Stomach (tissue), 9 donors: Measurements from ENCODE around the gene MLIP. TPM values are rescaled to one million over a fixed set of nuclear protein-coding genes. Genes with fewer than 3 reads are reported as not detected.

Experiments used
- DNase-seq, 2 donors: peaks; one replicate each; pipeline versions ENCODE4 v3.0.0 to v3.0.0-alpha.2; 2013 to 2019
- H3K27ac ChIP-seq, 5 donors: fragments of 200-600 bp in 4 of 5; sonication (generic) in 4 of 5; one replicate each; pipeline ENCODE4 v1.5.1; 2013 to 2019; ENCODE audit warnings: mild to moderate bottlenecking in 1 of 5, moderate library complexity in 1 of 5
- H3K27me3 ChIP-seq, 3 donors: fragments of 200-600 bp; sonication (generic); one replicate each; pipeline ENCODE4 v1.5.1; 2017 to 2019; ENCODE audit warnings: mixed run types in 1 of 3
- H3K36me3 ChIP-seq, 4 donors: fragments of 200-600 bp; sonication (generic); 1 replicate in 3 of 4; 2 replicates in 1 of 4; pipeline ENCODE4 v1.5.1; 2016 to 2019
- H3K4me1 ChIP-seq, 4 donors: fragments of 200-600 bp; sonication (generic); one replicate each; pipeline ENCODE4 v1.5.1; 2016 to 2019
- H3K4me3 ChIP-seq, 4 donors: fragments of 200-600 bp; sonication (generic) in 3 of 4; one replicate each; pipeline ENCODE4 v1.5.1; 2016 to 2019; ENCODE audit warnings: mild to moderate bottlenecking in 1 of 4
- H3K9me3 ChIP-seq, 4 donors: fragments of 200-600 bp; sonication (generic); one replicate each; pipeline ENCODE4 v1.5.1; 2016 to 2019
- CTCF ChIP-seq, 7 experiments: fragments of 450-650 bp in 4 of 7; fragments of 200-600 bp in 3 of 7; sonication (generic) in 3 of 7; IDR thresholded peaks; one replicate each; pipeline ENCODE4 v1.5.1; 2016 to 2019; ENCODE audit warnings: antibody characterized with exemption in 7 of 7, control low read depth in 2 of 7, mild to moderate bottlenecking in 1 of 7
- EP300 ChIP-seq: sonication (generic); formaldehyde crosslinking; IDR thresholded peaks from one replicate; pipeline ENCODE4 v1.6.1; 2017; ENCODE audit warnings: antibody characterized with exemption
- POLR2A ChIP-seq, 4 donors: fragments of 450-650 bp; IDR thresholded peaks; one replicate each; pipeline ENCODE4 v1.6.1; 2016; ENCODE audit warnings: antibody characterized with exemption in 4 of 4, control low read depth in 2 of 4, mild to moderate bottlenecking in 1 of 4, moderate library complexity in 1 of 4
- POLR2AphosphoS5 ChIP-seq, 3 donors: sonication (generic); formaldehyde crosslinking; IDR thresholded peaks; one replicate each; pipeline ENCODE4 v1.6.1; 2016; ENCODE audit warnings: antibody characterized with exemption in 3 of 3
- WGBS, 5 donors: extraction: QIAGEN DNeasy Blood & Tissue Kit in 3 of 5; methylation state at CpG; one replicate each; pipeline versions ENCODE4 v1.1.5 to v1.1.7; 2013 to 2018; 5-methylcytosine and 5-hydroxymethylcytosine counted together
- intact Hi-C: fragments of 100-400 bp; cut with DNase I; formaldehyde crosslinking; loops from one replicate; pipeline ENCODE4 v1.15.1; 2023; ENCODE audit warnings: low total_unique reads
- polyA plus RNA-seq, 3 donors: library from polyadenylated mRNA; stranded (reverse); fragments of 200-250 nt; gene quantifications; one replicate each; pipeline ENCODE4 v1.2.3, GENCODE V29; 2013
- total RNA-seq, 5 donors: library from RNA; depleted of rRNA; stranded (reverse); fragments of >200 nt; gene quantifications; one replicate each; pipeline versions ENCODE4 v1.1.0 to v1.2.3, GENCODE V29; 2014 to 2016
- donor health status: healthy with polysubstance abuse.
- donor health status: Bipolar disorder and iron deficiency.
- donor health status: healthy.

Gene MLIP
- total and polyA plus RNA-seq, 8 donors = 0.48 TPM; not detected in 7

- Histone ChIP-seq H3K4me1 (no peaks in the 10 kb centered on the region), H3K4me3 (no peak overlapping the region), H3K27me3 (no peaks in the 10 kb centered on the region), H3K27ac (no peak overlapping the region), H3K9me3 (no peaks in the 10 kb centered on the region), H3K36me3 (no peaks in the 10 kb centered on the region)
- TF ChIP-seq POLR2A (IDR thresholded peaks at IDR 0.05) = no peak
- TF ChIP-seq CTCF (IDR thresholded peaks at IDR 0.05) = no peak
- no peak for TF ChIP-seq POLR2AphosphoS5 (IDR thresholded peaks at IDR 0.05)
- TF ChIP-seq EP300 = no peak
- intact Hi-C loops = no loop called here
- no peak for DNase-seq
- WGBS, 5 donors = 10 to 46% (median 15%) methylated on average over 1 of the region's 1 CpG
Measured at GRCh38 chr6:54262499-54262898, 151.3 kb downstream of the MLIP start.

- intact Hi-C loops = no loop called here
- no peaks in the 10 kb centered on the region for H3K9me3 ChIP-seq
- H3K27ac ChIP-seq = no peak overlapping the region
- no peaks in the 10 kb centered on the region for H3K36me3 ChIP-seq
- H3K27me3 ChIP-seq = no peaks in the 10 kb centered on the region
- H3K4me1 ChIP-seq = no peaks in the 10 kb centered on the region
- DNase-seq = no peak
- WGBS, 5 donors = 50 to 59% (median 54%) methylated on average over 2 of the region's 2 CpGs
- TF ChIP-seq EP300 (no peak), CTCF (IDR thresholded peaks at IDR 0.05) (no peak), POLR2A (IDR thresholded peaks at IDR 0.05) (no peak), POLR2AphosphoS5 (IDR thresholded peaks at IDR 0.05) (no peak)
- no peak overlapping the region for H3K4me3 ChIP-seq
Measured at GRCh38 chr6:54262971-54263370, 151.7 kb downstream of the MLIP start.

GRCh38 chr6:54264581-54265272 lies 153.5 kb downstream of the MLIP start:
- 84 to 96% (median 95%) methylated on average over 4 of the region's 4 CpGs for WGBS, 5 donors
- no peak for DNase-seq
- no peaks in the 10 kb centered on the region for H3K9me3 ChIP-seq
- no peak overlapping the region for H3K27ac ChIP-seq
- TF ChIP-seq POLR2AphosphoS5 (IDR thresholded peaks at IDR 0.05) (no peak), POLR2A (IDR thresholded peaks at IDR 0.05) (no peak), EP300 (no peak), CTCF (IDR thresholded peaks at IDR 0.05) (no peak)
- H3K4me3 ChIP-seq = no peak overlapping the region
- no peaks in the 10 kb centered on the region for H3K27me3 ChIP-seq
- intact Hi-C loops = no loop called here
- H3K36me3 ChIP-seq = no peaks in the 10 kb centered on the region
- no peaks in the 10 kb centered on the region for H3K4me1 ChIP-seq

GRCh38 chr6:54266400-54266923 lies 155.2 kb downstream of the MLIP start:
- Histone ChIP-seq H3K9me3 (no peaks in the 10 kb centered on the region), H3K36me3 (no peaks in the 10 kb centered on the region), H3K27me3 (no peaks in the 10 kb centered on the region), H3K4me1 (no peaks in the 10 kb centered on the region), H3K4me3 (no peak overlapping the region), H3K27ac (no peak overlapping the region)
- TF ChIP-seq POLR2AphosphoS5 (IDR thresholded peaks at IDR 0.05) = no peak
- no peak for TF ChIP-seq CTCF (IDR thresholded peaks at IDR 0.05)
- no peak for TF ChIP-seq EP300
- TF ChIP-seq POLR2A (IDR thresholded peaks at IDR 0.05) = no peak
- intact Hi-C loops = no loop called here
- 67 to 79% (median 74%) methylated on average over 5 of the region's 5 CpGs for WGBS, 5 donors
- no peak for DNase-seq
